Measurements from ENCODE around the gene AQP12A. TPM values are rescaled to one million over a fixed set of nuclear protein-coding genes. Genes with fewer than 3 reads are reported as not detected.
A peak's percentile ranks its signal among the peaks of the same experiment; 100 is the strongest.
"Not testable (repeated sequence)": the region's sequence is repeated elsewhere in the genome, so short reads cannot be mapped to it uniquely, and the experiment has no call there.

Gene AQP12A
- not detected for polyA plus RNA-seq

- H3K36me3 Mint-ChIP-seq, H3K27ac Mint-ChIP-seq, H3K9me3 Mint-ChIP-seq, H3K4me1 Mint-ChIP-seq, H3K27me3 Mint-ChIP-seq: not testable (repeated sequence)
- H3K4me3 Mint-ChIP-seq = peak within 1 kb of the TSS in 1 of 4 donors; percentile 41
Observed at GRCh38 chr2:240691631-240692420, at the start of gene AQP12A. TSS of gene AQP12A (plus strand) at chr2:240691866. CDS start at chr2:240691914, 48 bp downstream.

- peaks cover 0 to 3% (median 0%) of the 10 kb centered on the region in 3 donors for H3K9me3 Mint-ChIP-seq
- H3K4me1 Mint-ChIP-seq = peaks cover 0 to 2% (median 2%) of the 10 kb centered on the region in 3 donors
- no peak overlapping the region for H3K4me3 Mint-ChIP-seq
- H3K36me3 Mint-ChIP-seq = no peaks in the 10 kb centered on the region
- peaks cover 4% of the 10 kb centered on the region for H3K27me3 Mint-ChIP-seq
- no peak overlapping the region for H3K27ac Mint-ChIP-seq
Observed at GRCh38 chr2:240642061-240642805, 49.4 kb upstream of the AQP12A start.

GRCh38 chr2:240642806-240643092 is 48.9 kb upstream of the AQP12A start:
- peaks cover 8% of the 10 kb centered on the region for H3K27me3 Mint-ChIP-seq
- H3K9me3 Mint-ChIP-seq = peaks cover 0 to 3% (median 0%) of the 10 kb centered on the region in 3 donors
- H3K27ac Mint-ChIP-seq = no peak overlapping the region
- H3K36me3 Mint-ChIP-seq = no peaks in the 10 kb centered on the region
- H3K4me3 Mint-ChIP-seq = no peak overlapping the region
- peaks cover 0 to 2% (median 2%) of the 10 kb centered on the region in 3 donors for H3K4me1 Mint-ChIP-seq

- no peaks in the 10 kb centered on the region for H3K36me3 Mint-ChIP-seq
- H3K4me1 Mint-ChIP-seq = peaks cover 0 to 2% (median 2%) of the 10 kb centered on the region in 3 donors
- H3K27ac Mint-ChIP-seq = no peak overlapping the region
- H3K9me3 Mint-ChIP-seq = peaks cover 0 to under 1% (median 0%) of the 10 kb centered on the region in 3 donors
- H3K27me3 Mint-ChIP-seq = peaks cover 12% of the 10 kb centered on the region
- no peak overlapping the region for H3K4me3 Mint-ChIP-seq
Observed at GRCh38 chr2:240643093-240643810, 48.4 kb upstream of the AQP12A start.

- H3K36me3 Mint-ChIP-seq = no peaks in the 10 kb centered on the region
- peaks cover 0 to 2% (median 2%) of the 10 kb centered on the region in 3 donors for H3K4me1 Mint-ChIP-seq
- no peak overlapping the region for H3K27ac Mint-ChIP-seq
- no peaks in the 10 kb centered on the region for H3K9me3 Mint-ChIP-seq
- H3K4me3 Mint-ChIP-seq = no peak overlapping the region
- H3K27me3 Mint-ChIP-seq = peaks cover 12% of the 10 kb centered on the region
Observed at GRCh38 chr2:240643811-240644150, 47.9 kb upstream of the AQP12A start.

- Mint-ChIP-seq H3K27me3 (peaks cover 17% of the 10 kb centered on the region), H3K4me3 (no peak overlapping the region), H3K27ac (no peak overlapping the region)
Observed at GRCh38 chr2:240644171-240644651, 47.5 kb upstream of the AQP12A start.

GRCh38 chr2:240644859-240645301 is 46.8 kb upstream of the AQP12A start:
- peaks cover 22% of the 10 kb centered on the region for H3K27me3 Mint-ChIP-seq
- H3K9me3 Mint-ChIP-seq = no peaks in the 10 kb centered on the region
- peaks cover 0 to 2% (median 2%) of the 10 kb centered on the region in 3 donors for H3K4me1 Mint-ChIP-seq
- H3K36me3 Mint-ChIP-seq = no peaks in the 10 kb centered on the region
- no peak overlapping the region for H3K4me3 Mint-ChIP-seq
- no peak overlapping the region for H3K27ac Mint-ChIP-seq

More at GRCh38 chr2:240644171-240644651, 47.5 kb upstream of the AQP12A start:
- peaks cover 0 to 2% (median 2%) of the 10 kb centered on the region in 3 donors for H3K4me1 Mint-ChIP-seq
- H3K36me3 Mint-ChIP-seq = no peaks in the 10 kb centered on the region
- no peaks in the 10 kb centered on the region for H3K9me3 Mint-ChIP-seq

- Mint-ChIP-seq H3K4me1 (peaks cover 0 to 2% (median 2%) of the 10 kb centered on the region in 3 donors), H3K36me3 (no peaks in the 10 kb centered on the region), H3K4me3 (no peak overlapping the region), H3K9me3 (no peaks in the 10 kb centered on the region), H3K27me3 (peaks cover 24% of the 10 kb centered on the region), H3K27ac (no peak overlapping the region)
Observed at GRCh38 chr2:240645346-240645745, 46.3 kb upstream of the AQP12A start.

GRCh38 chr2:240645801-240646175 is 45.9 kb upstream of the AQP12A start:
- Mint-ChIP-seq H3K27me3 (peaks cover 25% of the 10 kb centered on the region), H3K9me3 (no peaks in the 10 kb centered on the region), H3K4me1 (peaks cover 0 to 2% (median 2%) of the 10 kb centered on the region in 3 donors), H3K27ac (peak overlapping the region in 1 of 3 donors; percentile 78), H3K4me3 (peak overlapping the region in 1 of 4 donors; percentile 27), H3K36me3 (no peaks in the 10 kb centered on the region)

- Mint-ChIP-seq H3K4me1 (peaks cover 0 to 2% (median 2%) of the 10 kb centered on the region in 3 donors), H3K9me3 (no peaks in the 10 kb centered on the region), H3K36me3 (no peaks in the 10 kb centered on the region), H3K4me3 (peak overlapping the region in 1 of 4 donors; percentile 27), H3K27ac (peak overlapping the region in 1 of 3 donors; percentile 78), H3K27me3 (peaks cover 27% of the 10 kb centered on the region)
Observed at GRCh38 chr2:240646176-240646899, 45.3 kb upstream of the AQP12A start.

- no peak overlapping the region for H3K27ac Mint-ChIP-seq
- no peak overlapping the region for H3K4me3 Mint-ChIP-seq
- H3K36me3 Mint-ChIP-seq = no peaks in the 10 kb centered on the region
- H3K27me3 Mint-ChIP-seq = peaks cover 33% of the 10 kb centered on the region
- H3K4me1 Mint-ChIP-seq = peaks cover 0 to 2% (median 2%) of the 10 kb centered on the region in 3 donors
- H3K9me3 Mint-ChIP-seq = peaks cover 0 to 4% (median 0%) of the 10 kb centered on the region in 3 donors
Observed at GRCh38 chr2:240646900-240647502, 44.7 kb upstream of the AQP12A start.

- Mint-ChIP-seq H3K27me3 (peaks cover 35% of the 10 kb centered on the region), H3K27ac (no peak overlapping the region)
Observed at GRCh38 chr2:240647503-240648154, 44.0 kb upstream of the AQP12A start.

GRCh38 chr2:240648155-240648649 is 43.5 kb upstream of the AQP12A start:
- Mint-ChIP-seq H3K27me3 (peaks cover 38% of the 10 kb centered on the region), H3K27ac (peak overlapping the region in 1 of 3 donors; percentile 20), H3K4me1 (peaks cover 0 to 2% (median 2%) of the 10 kb centered on the region in 3 donors)

More at GRCh38 chr2:240647503-240648154, 44.0 kb upstream of the AQP12A start:
- Mint-ChIP-seq H3K4me3 (no peak overlapping the region), H3K36me3 (no peaks in the 10 kb centered on the region), H3K9me3 (peaks cover 0 to 4% (median 0%) of the 10 kb centered on the region in 3 donors), H3K4me1 (peaks cover 0 to 2% (median 2%) of the 10 kb centered on the region in 3 donors)

More at GRCh38 chr2:240648155-240648649, 43.5 kb upstream of the AQP12A start:
- peak overlapping the region in 1 of 4 donors; percentile 32 for H3K4me3 Mint-ChIP-seq
- peaks cover 0 to 4% (median 0%) of the 10 kb centered on the region in 3 donors for H3K9me3 Mint-ChIP-seq
- H3K36me3 Mint-ChIP-seq = no peaks in the 10 kb centered on the region

Data from IgD-negative memory B cell (primary cell).